Activated naive CD4-positive, alpha-beta T cell treated with anti-CD3 and anti-CD28 coated beads, Interleukin-2, amount 50 U/mL, for 24 hours (primary cell): ENCODE data around the gene TMUB1.
A peak's percentile ranks its signal among the peaks of the same experiment; 100 is the strongest.

Source experiments
- H3K27ac Mint-ChIP-seq: one replicate; pipeline ENCODE4 v1.8.0; 2021; ENCODE audit warnings: mild to moderate bottlenecking, mixed read lengths
- H3K27me3 Mint-ChIP-seq: one replicate; pipeline ENCODE4 v1.8.0; 2021; ENCODE audit warnings: mixed read lengths
- H3K36me3 Mint-ChIP-seq: one replicate; pipeline ENCODE4 v1.8.0; 2021; ENCODE audit warnings: mixed read lengths
- H3K4me1 Mint-ChIP-seq: one replicate; pipeline ENCODE4 v1.8.0; 2021; ENCODE audit warnings: mixed read lengths
- H3K4me3 Mint-ChIP-seq: one replicate; pipeline ENCODE4 v1.8.0; 2021; ENCODE audit warnings: mild to moderate bottlenecking, mixed read lengths
- H3K9me3 Mint-ChIP-seq: one replicate; pipeline ENCODE4 v1.8.0; 2021; ENCODE audit warnings: mixed read lengths

Gene TMUB1

GRCh38 chr7:151124481-151124880, 41.2 kb upstream of the TMUB1 start:
- H3K4me1 Mint-ChIP-seq, result peaks cover 6% of the 10 kb centered on the region
- no peaks in the 10 kb centered on the region for H3K27me3 Mint-ChIP-seq
- peaks cover 2% of the 10 kb centered on the region for H3K36me3 Mint-ChIP-seq
- H3K4me3 Mint-ChIP-seq, result no peak overlapping the region
- H3K9me3 Mint-ChIP-seq, result no peaks in the 10 kb centered on the region
- H3K27ac Mint-ChIP-seq, result no peak overlapping the region

- H3K27me3 Mint-ChIP-seq, result no peaks in the 10 kb centered on the region
- H3K4me1 Mint-ChIP-seq, result peaks cover 6% of the 10 kb centered on the region
- H3K36me3 Mint-ChIP-seq, result peaks cover 5% of the 10 kb centered on the region
- H3K27ac Mint-ChIP-seq, result no peak overlapping the region
- no peak overlapping the region for H3K4me3 Mint-ChIP-seq
- no peaks in the 10 kb centered on the region for H3K9me3 Mint-ChIP-seq
These were observed 40.6 kb upstream of the TMUB1 start for GRCh38 chr7:151123822-151124464.

GRCh38 chr7:151123158-151123821, 40.0 kb upstream of the TMUB1 start:
- H3K4me1 Mint-ChIP-seq, result peaks cover 6% of the 10 kb centered on the region
- peaks cover 6% of the 10 kb centered on the region for H3K36me3 Mint-ChIP-seq
- no peak overlapping the region for H3K27ac Mint-ChIP-seq
- H3K27me3 Mint-ChIP-seq, result no peaks in the 10 kb centered on the region
- no peak overlapping the region for H3K4me3 Mint-ChIP-seq
- no peaks in the 10 kb centered on the region for H3K9me3 Mint-ChIP-seq

- Mint-ChIP-seq H3K9me3 (no peaks in the 10 kb centered on the region), H3K27ac (no peak overlapping the region), H3K36me3 (peaks cover 6% of the 10 kb centered on the region), H3K4me1 (peaks cover 6% of the 10 kb centered on the region), H3K27me3 (no peaks in the 10 kb centered on the region), H3K4me3 (no peak overlapping the region)
These were observed 39.5 kb upstream of the TMUB1 start for GRCh38 chr7:151122796-151123157.

GRCh38 chr7:151122276-151122675, 39.0 kb upstream of the TMUB1 start:
- H3K4me1 Mint-ChIP-seq, result peaks cover 6% of the 10 kb centered on the region
- no peak overlapping the region for H3K4me3 Mint-ChIP-seq
- H3K27me3 Mint-ChIP-seq, result no peaks in the 10 kb centered on the region
- no peaks in the 10 kb centered on the region for H3K9me3 Mint-ChIP-seq
- H3K27ac Mint-ChIP-seq, result no peak overlapping the region
- peaks cover 6% of the 10 kb centered on the region for H3K36me3 Mint-ChIP-seq

GRCh38 chr7:151121380-151122170, 38.3 kb upstream of the TMUB1 start:
- Mint-ChIP-seq H3K9me3 (no peaks in the 10 kb centered on the region), H3K4me3 (no peak overlapping the region), H3K36me3 (peaks cover 6% of the 10 kb centered on the region), H3K4me1 (peaks cover 6% of the 10 kb centered on the region), H3K27ac (no peak overlapping the region), H3K27me3 (no peaks in the 10 kb centered on the region)

- peaks cover 6% of the 10 kb centered on the region for H3K4me1 Mint-ChIP-seq
- no peak overlapping the region for H3K4me3 Mint-ChIP-seq
- no peaks in the 10 kb centered on the region for H3K27me3 Mint-ChIP-seq
- H3K9me3 Mint-ChIP-seq, result no peaks in the 10 kb centered on the region
- no peak overlapping the region for H3K27ac Mint-ChIP-seq
- peaks cover 6% of the 10 kb centered on the region for H3K36me3 Mint-ChIP-seq
These were observed 37.6 kb upstream of the TMUB1 start for GRCh38 chr7:151120896-151121295.

GRCh38 chr7:151119902-151120301, 36.6 kb upstream of the TMUB1 start:
- H3K4me1 Mint-ChIP-seq, result peaks cover 6% of the 10 kb centered on the region
- no peaks in the 10 kb centered on the region for H3K9me3 Mint-ChIP-seq
- H3K36me3 Mint-ChIP-seq, result peaks cover 6% of the 10 kb centered on the region
- H3K27me3 Mint-ChIP-seq, result no peaks in the 10 kb centered on the region
- H3K27ac Mint-ChIP-seq, result no peak overlapping the region
- no peak overlapping the region for H3K4me3 Mint-ChIP-seq

- Mint-ChIP-seq H3K4me3 (peak overlapping the region; percentile 19), H3K9me3 (no peaks in the 10 kb centered on the region), H3K36me3 (peaks cover 6% of the 10 kb centered on the region), H3K27me3 (no peaks in the 10 kb centered on the region), H3K4me1 (peaks cover 4% of the 10 kb centered on the region), H3K27ac (no peak overlapping the region)
These were observed 35.7 kb upstream of the TMUB1 start for GRCh38 chr7:151119055-151119415.

GRCh38 chr7:151118108-151119054, 35.1 kb upstream of the TMUB1 start:
- Mint-ChIP-seq H3K9me3 (no peaks in the 10 kb centered on the region), H3K36me3 (peaks cover 6% of the 10 kb centered on the region), H3K27me3 (no peaks in the 10 kb centered on the region), H3K27ac (no peak overlapping the region), H3K4me3 (no peak overlapping the region), H3K4me1 (no peaks in the 10 kb centered on the region)

- H3K4me1 Mint-ChIP-seq, result no peaks in the 10 kb centered on the region
- H3K4me3 Mint-ChIP-seq, result peak overlapping the region; percentile 44
- H3K36me3 Mint-ChIP-seq, result peaks cover 6% of the 10 kb centered on the region
- H3K27ac Mint-ChIP-seq, result no peak overlapping the region
- H3K27me3 Mint-ChIP-seq, result peaks cover 3% of the 10 kb centered on the region
- H3K9me3 Mint-ChIP-seq, result no peaks in the 10 kb centered on the region
These were observed 34.3 kb upstream of the TMUB1 start for GRCh38 chr7:151117565-151117964.

GRCh38 chr7:151116603-151117440, 33.5 kb upstream of the TMUB1 start:
- Mint-ChIP-seq H3K27me3 (peaks cover 3% of the 10 kb centered on the region), H3K27ac (no peak overlapping the region), H3K36me3 (peaks cover 6% of the 10 kb centered on the region), H3K4me3 (peak overlapping the region; percentile 26), H3K9me3 (no peaks in the 10 kb centered on the region), H3K4me1 (no peaks in the 10 kb centered on the region)

GRCh38 chr7:151115836-151116418, 32.6 kb upstream of the TMUB1 start:
- no peak overlapping the region for H3K27ac Mint-ChIP-seq
- H3K9me3 Mint-ChIP-seq, result no peaks in the 10 kb centered on the region
- peaks cover 3% of the 10 kb centered on the region for H3K27me3 Mint-ChIP-seq
- H3K4me1 Mint-ChIP-seq, result no peaks in the 10 kb centered on the region
- peak overlapping the region; percentile 53 for H3K4me3 Mint-ChIP-seq
- peaks cover 4% of the 10 kb centered on the region for H3K36me3 Mint-ChIP-seq

- Mint-ChIP-seq H3K36me3 (peaks cover 4% of the 10 kb centered on the region), H3K27ac (no peak overlapping the region)
These were observed 32.0 kb upstream of the TMUB1 start for GRCh38 chr7:151115121-151115835.

More at GRCh38 chr7:151115121-151115835, 32.0 kb upstream of the TMUB1 start:
- Mint-ChIP-seq H3K4me1 (no peaks in the 10 kb centered on the region), H3K9me3 (no peaks in the 10 kb centered on the region), H3K4me3 (peak overlapping the region; percentile 53), H3K27me3 (peaks cover 3% of the 10 kb centered on the region)
